ENCODE results near the gene SLC24A3.

GRCh38 chr20:19259141-19259591 lies 46.7 kb downstream of the SLC24A3 start:
- TF ChIP-seq CTCF (IDR thresholded peaks at IDR 0.05) = no peak
- no peak for TF ChIP-seq POLR2A (IDR thresholded peaks at IDR 0.05)

All from heart left ventricle (tissue), 13 donors.